GM13976 (cell line): ENCODE measurements around the gene SWI5.
"Not testable (repeated sequence)": the region's sequence is repeated elsewhere in the genome, so short reads cannot be mapped to it uniquely, and the experiment has no call there.

Experiments
- DNase-seq: peaks from one replicate; pipeline ENCODE4 v3.0.0; 2012; ENCODE audit warnings: low spot score
- in situ Hi-C: fragments of 300-500 bp; cut with MboI; formaldehyde crosslinking; loops from one replicate; pipeline ENCODE4 v1.12.0; 2022; ENCODE audit warnings: low sequenced_read_pairs, mixed read lengths, inconsistent platforms; ENCODE audit not compliant: unreplicated experiment
- TF ChIP-seq, protein P1 (sequence below): IDR thresholded peaks from 2 replicates; pipeline ENCODE4 v1.5.1; 2012; ENCODE audit warnings: borderline replicate concordance, mild to moderate bottlenecking; ENCODE audit not compliant: insufficient read depth; ENCODE audit errors: extremely low read depth, missing control alignments, control extremely low read depth

Gene SWI5

DNA sequence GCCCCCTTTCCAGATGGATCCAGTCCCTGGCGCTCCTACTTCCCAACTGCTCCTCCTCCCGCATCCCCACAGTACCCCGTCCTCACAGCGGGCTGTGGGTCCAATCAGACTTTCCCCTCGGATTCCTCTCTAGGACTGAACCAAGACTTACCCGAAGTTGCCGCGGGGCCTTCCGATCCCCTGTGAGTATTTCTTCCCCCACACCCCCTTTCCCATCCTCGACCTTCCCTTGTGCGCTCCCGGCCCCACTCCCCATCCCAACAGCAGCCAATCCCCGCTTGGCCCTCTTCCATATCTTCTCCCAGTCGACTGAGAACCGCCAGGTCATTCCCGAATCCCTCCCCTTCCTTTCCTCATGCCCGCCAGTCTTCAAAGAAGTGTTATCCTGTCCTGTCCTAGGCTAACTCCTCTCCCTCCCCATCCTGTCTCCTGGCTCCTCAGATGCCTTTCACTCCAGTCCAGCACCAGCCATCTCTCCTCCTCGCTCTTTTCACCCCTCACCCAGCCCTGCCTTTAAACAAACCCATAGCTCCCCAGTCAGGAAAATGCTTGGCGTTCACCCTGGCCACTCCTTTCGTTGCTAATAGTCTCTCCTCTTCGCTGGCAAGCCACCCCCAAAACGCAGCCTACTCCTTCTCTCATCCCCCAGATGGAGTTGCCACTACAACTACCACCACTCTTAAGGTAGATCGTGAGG, 646 bp downstream of the SWI5 start:
- DNase-seq = no peak
- TF ChIP-seq, protein P1, sequence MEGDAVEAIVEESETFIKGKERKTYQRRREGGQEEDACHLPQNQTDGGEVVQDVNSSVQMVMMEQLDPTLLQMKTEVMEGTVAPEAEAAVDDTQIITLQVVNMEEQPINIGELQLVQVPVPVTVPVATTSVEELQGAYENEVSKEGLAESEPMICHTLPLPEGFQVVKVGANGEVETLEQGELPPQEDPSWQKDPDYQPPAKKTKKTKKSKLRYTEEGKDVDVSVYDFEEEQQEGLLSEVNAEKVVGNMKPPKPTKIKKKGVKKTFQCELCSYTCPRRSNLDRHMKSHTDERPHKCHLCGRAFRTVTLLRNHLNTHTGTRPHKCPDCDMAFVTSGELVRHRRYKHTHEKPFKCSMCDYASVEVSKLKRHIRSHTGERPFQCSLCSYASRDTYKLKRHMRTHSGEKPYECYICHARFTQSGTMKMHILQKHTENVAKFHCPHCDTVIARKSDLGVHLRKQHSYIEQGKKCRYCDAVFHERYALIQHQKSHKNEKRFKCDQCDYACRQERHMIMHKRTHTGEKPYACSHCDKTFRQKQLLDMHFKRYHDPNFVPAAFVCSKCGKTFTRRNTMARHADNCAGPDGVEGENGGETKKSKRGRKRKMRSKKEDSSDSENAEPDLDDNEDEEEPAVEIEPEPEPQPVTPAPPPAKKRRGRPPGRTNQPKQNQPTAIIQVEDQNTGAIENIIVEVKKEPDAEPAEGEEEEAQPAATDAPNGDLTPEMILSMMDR = no peak
- in situ Hi-C loops = no loop called here

DNA sequence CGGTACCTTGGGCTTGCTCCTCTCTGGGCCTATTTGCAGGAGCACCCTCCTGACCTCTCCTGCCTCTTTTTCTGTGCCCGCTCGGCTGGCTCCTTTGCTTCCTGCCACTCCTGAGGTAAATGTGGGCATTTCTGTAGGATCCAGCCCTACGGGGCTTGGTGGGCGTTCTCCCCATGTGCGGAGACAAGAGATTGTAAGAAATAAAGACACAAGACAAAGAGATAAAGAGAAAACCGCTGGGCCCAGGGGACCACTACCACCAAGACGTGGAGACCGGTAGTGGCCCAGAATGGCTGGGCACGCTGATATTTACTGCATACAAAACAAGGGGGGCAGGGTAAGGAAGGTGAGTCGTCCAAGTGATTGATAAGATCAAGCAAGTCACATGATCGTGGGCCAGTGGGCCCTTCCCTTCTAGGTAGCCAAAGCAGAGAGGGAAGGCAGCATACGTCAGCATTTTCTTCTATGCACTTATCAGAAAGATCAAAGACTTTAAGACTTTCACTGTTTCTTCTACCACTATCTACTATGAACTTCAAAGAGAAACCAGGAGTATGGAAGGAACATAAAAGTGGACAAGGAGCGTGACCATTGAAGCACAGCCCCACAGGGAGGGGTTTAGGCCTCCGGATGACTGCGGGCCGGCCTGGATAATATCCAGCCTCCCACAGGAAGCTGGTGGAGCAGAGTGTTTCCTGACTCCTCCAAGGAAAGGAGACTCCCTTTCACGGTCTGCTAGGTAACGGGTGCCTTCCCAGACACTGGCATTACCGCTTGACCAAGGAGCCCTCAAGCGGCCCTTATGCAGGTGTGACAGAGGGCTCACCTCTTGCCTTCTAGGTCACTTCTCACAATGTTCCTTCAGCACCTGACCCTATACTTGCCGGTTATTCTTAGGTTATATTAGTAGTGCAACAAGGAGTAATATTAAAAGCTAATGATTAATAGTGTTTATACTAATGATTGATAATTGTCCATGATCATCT, 3.3 kb downstream of the SWI5 start:
- DNase-seq, in situ Hi-C loops: not testable (repeated sequence)

DNA sequence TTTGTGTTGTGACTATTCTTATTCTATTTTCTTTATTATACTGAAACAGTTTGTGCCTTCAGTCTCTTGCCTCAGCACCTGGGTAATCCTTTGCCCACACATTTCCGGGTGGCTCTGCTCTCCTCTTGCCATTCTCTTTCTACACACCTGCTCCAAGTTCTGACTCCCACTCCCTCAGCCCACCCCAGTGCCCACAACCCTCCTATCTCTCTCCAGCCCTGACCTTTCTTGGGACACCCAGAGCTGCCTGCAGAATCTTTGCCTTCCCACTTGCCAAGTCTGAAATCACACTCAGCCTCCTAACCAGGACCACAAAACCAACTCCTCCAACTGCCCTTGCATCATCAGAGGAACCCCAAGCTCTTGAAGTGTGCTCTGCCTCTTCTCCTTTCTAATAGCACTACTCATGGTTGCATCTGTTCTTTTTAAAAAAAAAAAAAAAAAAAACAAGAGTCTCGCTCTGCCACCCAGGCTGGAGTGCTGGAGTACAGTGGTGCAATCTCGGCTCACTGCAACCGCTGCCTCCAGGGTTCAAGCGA, 4.1 kb downstream of the SWI5 start:
- no peak for DNase-seq
- TF ChIP-seq, protein P1 = no peak
- in situ Hi-C loops = no loop called here

DNA sequence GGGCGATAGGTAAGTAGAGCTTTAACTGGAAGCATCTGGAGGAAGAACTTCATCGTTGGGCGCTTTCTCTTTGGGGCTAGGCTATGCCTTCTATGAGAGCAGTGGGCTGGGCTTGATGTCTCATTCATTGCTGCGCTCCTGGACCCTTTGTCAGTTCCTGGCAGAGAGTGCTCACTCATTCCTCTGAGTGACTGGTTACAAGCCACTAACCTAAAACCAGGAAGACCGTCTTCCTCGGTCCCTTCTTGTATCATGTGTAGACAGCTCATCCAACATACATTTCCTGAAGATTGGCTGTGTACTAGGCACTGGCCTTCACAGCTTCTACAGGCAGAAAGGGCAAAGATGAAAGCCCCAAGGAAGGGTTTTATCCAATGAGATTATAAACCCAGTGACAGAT, 6.4 kb downstream of the SWI5 start:
- in situ Hi-C loops = no loop called here
- DNase-seq = no peak
- TF ChIP-seq, protein P1 = no peak

DNA sequence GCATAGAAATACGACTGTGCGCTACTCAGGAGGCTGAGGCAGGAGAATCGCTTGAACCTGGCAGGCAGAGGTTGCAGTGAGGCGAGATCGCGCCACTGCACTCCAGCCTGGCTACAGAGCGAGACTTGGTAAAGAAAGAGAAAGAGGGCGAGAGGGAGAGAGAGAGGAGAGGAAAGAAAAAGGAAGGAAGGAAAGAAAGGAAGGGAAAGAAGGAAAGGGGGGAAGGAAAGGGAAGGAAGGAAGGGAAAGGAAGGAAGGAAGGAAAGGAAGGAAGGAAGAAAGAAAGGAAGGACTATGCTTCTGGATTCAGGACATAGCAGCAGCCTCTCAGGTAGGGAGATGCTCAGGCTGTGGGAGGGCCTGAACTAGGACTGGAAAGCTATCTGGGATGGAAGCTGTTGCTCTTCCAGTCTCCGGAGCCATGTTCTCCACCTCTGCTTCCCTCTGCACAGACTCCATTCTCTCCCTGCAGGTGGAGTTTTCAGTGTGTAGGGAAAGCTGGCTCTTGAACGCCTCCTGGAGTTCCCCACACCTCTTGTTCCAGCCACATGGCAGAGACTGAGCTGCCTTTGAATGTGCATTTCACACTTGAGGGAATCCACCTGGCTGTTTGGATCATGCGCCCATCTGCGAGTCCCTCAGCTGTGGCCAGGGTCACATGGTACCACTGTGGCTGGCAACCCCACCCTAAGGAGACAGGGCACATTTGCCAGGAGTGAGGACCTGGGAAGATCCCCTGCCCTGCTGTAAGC, 9.1 kb downstream of the SWI5 start:
- in situ Hi-C loops = no loop called here
- TF ChIP-seq, protein P1 = no peak
- peak; percentile 6 for DNase-seq

DNA sequence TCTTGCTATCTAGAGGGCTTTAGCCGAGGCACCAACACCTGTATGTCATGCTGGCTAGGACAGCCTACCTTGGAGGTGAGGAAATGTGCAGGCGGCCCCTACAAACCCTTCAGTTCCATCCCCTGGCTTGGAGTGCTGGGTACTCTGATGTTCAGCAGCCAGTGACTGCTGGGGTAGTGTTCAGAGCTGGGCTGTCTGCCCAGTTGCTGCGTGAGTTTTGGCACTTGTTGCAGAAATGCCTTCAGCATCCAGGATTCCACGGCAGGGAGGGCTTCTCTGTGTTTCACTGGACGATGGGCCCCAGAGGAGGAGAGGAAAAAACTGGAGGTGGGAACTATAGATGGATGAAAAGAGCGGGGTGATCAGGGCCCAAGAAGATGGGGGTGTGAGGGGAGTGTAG, 10.4 kb downstream of the SWI5 start:
- in situ Hi-C loops = no loop called here
- TF ChIP-seq, protein P1 = no peak
- no peak for DNase-seq
